ENCODE measurements around the gene MAPK11.

MAPK11 gene

GRCh38 chr22:50221410-50222300 is 48.5 kb downstream of the MAPK11 start:
- no peak for DNase-seq

DNA sequence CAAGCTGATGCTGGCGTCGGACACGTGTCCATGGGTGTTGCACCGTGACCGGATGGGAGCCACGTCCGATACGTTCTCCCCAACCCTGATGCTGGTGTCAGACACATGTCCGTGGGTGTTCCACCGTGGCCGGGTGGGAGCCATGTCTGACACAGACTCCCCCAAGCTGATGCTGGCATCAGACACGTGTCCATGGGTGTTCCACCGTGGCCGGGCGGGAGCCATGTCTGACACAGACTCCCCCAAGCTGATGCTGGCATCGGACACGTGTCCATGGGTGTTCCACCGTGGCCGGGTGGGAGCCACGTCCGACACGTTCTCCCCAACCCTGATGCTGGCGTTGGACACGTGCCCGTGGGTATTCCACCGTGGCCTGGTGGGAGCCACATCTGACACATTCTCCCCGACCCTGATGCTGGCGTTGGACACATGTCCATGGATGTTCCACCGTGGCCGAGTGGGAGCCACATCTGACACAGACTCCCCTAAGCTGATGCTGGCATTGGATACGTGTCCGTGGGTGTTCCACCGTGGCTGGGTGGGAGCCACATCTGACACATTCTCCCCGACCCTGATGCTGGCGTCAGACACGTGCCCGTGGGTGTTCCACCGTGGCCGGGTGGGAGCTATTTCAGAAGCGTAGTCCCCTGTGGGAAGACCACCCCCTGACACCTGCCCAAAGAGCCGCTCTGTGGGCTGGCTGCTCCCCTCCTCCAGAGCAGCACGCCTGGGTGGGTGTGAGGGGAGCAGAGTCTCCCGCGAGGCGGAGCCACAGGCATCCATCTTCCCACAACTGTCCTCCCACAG is 49.4 kb downstream of the MAPK11 start:
- DNase-seq = no peak

GRCh38 chr22:50219800-50220602 is 50.2 kb downstream of the MAPK11 start:
- no peak for DNase-seq

DNA sequence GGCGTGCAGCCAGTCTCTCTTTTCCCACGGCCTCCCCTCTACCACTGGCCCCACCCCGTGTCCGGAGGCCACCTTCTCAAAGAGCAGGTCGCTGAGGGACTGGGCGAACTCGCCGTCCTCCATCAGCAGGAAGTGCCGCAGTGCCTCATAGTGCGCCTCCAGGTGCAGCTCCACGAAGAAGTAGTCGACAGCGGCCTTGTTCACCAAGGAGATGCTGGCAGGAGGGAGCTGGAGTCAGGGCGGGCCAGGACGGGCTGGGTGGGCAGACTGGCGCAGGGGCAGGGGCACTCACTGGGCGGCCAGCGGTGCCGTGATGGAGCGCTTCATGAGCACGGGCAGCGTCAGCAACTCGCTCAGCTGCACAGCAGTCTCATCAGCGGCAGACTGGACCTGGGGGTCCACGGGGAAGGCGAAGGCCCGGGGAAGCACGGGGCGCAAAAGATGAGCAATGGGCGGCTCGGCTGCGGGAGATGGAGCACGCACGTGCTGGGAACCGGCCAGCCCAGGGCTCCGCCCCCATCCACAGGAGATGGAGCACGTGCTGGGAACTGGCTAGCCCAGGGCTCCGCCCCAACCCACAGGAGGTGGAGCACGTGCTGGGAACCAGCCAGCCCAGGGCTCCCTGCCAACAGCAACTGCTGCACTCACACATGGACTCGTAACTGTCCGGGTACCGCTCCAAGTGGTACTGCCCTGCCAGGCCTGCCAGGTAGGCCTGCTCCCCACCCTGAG is 51.0 kb downstream of the MAPK11 start:
- DNase-seq = peak in 1 of 2 experiments; percentile 66

- DNase-seq = no peak
These were observed 51.8 kb downstream of the MAPK11 start for GRCh38 chr22:50218153-50218995.

- no peak for DNase-seq
These were observed 52.5 kb downstream of the MAPK11 start for GRCh38 chr22:50217543-50218152.

DNA sequence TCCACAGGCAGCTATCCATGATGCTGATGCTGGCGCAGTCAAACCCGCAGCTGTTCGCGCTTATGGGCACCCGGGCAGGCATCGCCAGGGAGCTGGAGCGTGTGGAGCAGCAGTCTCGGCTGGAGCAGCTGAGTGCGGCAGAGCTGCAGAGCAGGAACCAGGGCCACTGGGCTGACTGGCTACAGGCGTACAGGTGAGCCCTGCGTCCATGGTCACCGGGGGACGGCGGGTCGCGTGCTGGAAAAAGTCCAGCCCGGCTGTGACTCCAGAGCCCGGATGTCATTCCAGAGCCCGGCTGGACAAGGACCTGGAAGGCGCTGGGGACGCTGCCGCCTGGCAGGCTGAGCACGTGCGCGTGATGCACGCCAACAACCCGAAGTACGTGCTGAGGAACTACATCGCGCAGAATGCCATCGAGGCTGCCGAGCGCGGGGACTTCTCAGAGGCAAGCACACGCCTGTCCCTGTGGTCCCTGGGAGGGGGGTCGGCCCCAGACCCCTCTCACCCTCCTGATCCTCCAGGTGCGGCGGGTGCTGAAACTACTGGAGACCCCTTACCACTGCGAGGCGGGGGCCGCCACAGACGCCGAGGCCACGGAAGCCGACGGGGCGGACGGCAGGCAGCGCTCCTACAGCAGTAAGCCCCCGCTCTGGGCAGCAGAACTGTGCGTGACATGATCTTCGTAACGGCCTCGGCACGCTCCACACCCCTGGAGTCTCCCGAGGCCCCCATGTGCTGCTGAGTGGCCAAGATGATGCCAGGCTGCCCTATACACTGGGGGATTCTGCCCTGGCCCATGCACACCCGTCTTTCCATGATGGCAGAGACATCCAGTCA is 53.3 kb downstream of the MAPK11 start:
- DNase-seq = no peak

GRCh38 chr22:50216055-50216683 is 54.0 kb downstream of the MAPK11 start:
- DNase-seq = no peak

DNA sequence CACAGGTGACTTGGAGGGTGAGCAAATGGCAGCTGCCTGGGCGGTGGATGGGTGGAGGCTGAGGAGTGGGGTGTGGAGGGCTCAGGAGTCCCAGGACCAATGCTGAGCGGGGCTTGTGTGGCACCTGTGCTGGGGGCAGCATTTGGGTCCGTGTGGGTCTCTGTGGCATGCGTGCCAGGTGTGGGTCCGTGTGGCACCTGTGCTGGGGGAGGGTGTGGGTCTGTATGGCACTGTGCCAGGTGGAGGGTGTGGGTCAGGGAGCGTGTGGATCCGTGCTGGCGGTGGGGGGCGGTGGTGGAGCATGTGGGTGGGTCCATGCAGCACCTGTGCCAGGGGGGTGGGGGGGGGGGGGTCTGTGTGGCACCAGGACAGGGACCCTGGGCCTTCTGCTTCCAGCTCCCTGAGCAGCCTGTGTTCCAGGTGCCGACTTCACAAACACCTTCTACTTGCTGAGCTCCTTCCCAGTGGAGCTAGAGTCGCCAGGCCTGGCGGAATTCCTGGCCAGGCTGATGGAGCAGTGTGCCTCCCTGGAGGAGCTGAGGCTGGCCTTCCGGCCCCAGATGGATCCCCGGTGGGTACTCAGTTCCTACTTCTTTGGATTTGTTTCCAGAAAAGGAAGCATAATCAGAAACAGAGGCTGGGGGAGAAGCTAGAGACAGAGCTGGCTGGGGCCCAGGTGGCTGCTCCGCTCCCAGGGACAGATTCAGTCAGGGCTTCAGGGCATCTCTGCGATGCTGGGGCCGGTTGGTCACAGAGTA is 54.7 kb downstream of the MAPK11 start:
- DNase-seq = no peak

All from NCI-H446 (cell line).